ENCODE results near the gene TTC28. TPM values are rescaled to one million over a fixed set of nuclear protein-coding genes. Genes with fewer than 3 reads are reported as not detected.

Gene TTC28
- total RNA-seq, 1 donor from 2014 or later, result 13.5 TPM

- H3K4me3 ChIP-seq (ENCODE audit: low read depth, low read length), result peak overlapping the region; percentile 48
- DNase-seq (ENCODE audit: low read depth), result no peak
Measured at GRCh38 chr22:28442711-28443525, 236.7 kb downstream of the TTC28 start.

GRCh38 chr22:28442264-28442710 is 237.4 kb downstream of the TTC28 start:
- peak; percentile 23 for DNase-seq (ENCODE audit: low read depth)
- peak overlapping the region; percentile 48 for H3K4me3 ChIP-seq (ENCODE audit: low read depth, low read length)
- TF ChIP-seq, protein P1, sequence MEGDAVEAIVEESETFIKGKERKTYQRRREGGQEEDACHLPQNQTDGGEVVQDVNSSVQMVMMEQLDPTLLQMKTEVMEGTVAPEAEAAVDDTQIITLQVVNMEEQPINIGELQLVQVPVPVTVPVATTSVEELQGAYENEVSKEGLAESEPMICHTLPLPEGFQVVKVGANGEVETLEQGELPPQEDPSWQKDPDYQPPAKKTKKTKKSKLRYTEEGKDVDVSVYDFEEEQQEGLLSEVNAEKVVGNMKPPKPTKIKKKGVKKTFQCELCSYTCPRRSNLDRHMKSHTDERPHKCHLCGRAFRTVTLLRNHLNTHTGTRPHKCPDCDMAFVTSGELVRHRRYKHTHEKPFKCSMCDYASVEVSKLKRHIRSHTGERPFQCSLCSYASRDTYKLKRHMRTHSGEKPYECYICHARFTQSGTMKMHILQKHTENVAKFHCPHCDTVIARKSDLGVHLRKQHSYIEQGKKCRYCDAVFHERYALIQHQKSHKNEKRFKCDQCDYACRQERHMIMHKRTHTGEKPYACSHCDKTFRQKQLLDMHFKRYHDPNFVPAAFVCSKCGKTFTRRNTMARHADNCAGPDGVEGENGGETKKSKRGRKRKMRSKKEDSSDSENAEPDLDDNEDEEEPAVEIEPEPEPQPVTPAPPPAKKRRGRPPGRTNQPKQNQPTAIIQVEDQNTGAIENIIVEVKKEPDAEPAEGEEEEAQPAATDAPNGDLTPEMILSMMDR (IDR thresholded peaks at IDR 0.05; ENCODE audit: insufficient read depth, low read length, poor library complexity, severe bottlenecking), result peak; percentile 87
- H3K36me3 ChIP-seq (ENCODE audit: control insufficient read depth, insufficient read depth, low read length), result no peaks in the 10 kb centered on the region
- H3K27me3 ChIP-seq (ENCODE audit: control insufficient read depth, insufficient read depth, low read length), result no peaks in the 10 kb centered on the region

More at GRCh38 chr22:28442711-28443525, 236.7 kb downstream of the TTC28 start:
- Histone ChIP-seq H3K36me3 (ENCODE audit: control insufficient read depth, insufficient read depth, low read length) (no peaks in the 10 kb centered on the region), H3K27me3 (ENCODE audit: control insufficient read depth, insufficient read depth, low read length) (no peaks in the 10 kb centered on the region)
- TF ChIP-seq, protein P1 (IDR thresholded peaks at IDR 0.05; ENCODE audit: insufficient read depth, low read length, poor library complexity, severe bottlenecking), result no peak

GRCh38 chr22:28441720-28442263 is 237.8 kb downstream of the TTC28 start:
- no peak for DNase-seq (ENCODE audit: low read depth)
- TF ChIP-seq, protein P1 (IDR thresholded peaks at IDR 0.05; ENCODE audit: insufficient read depth, low read length, poor library complexity, severe bottlenecking), result no peak
- H3K4me3 ChIP-seq (ENCODE audit: low read depth, low read length), result peak overlapping the region; percentile 48

DNA sequence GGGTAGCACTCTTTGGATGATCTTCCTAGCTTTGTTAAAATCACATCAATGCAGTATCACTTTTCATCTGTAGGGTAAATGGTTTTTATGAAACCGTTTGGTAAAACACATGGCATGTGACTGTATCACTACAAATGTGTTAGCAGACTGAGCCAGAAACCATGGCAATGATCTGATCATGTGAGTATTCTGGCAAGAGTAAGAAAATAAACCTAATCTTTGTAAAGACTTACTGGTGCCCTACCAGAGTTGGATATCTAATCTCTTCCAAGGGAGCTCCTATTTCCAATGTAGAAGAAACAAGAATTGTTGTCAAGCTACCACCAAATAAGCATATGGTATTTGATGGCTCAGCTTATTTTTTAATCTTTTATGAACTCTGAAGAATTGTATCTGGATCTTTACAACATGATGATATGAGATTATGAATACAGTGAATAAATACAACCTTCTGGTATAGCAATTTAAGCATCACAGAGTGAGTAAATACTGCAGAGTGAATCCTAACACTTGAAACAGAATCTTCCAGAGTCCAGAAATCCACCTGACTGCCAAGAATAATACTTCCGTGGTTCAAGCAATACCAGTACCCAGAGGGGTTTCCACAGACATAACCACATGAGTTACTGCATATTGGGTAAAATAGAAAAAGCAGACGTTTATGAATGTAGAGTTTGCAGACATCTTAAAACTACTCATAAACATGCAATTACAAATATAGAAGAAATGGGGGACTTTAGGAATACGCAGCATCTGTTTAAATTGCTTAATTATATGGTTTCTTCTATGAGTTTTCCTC is 238.8 kb downstream of the TTC28 start:
- TF ChIP-seq, protein P1 (IDR thresholded peaks at IDR 0.05; ENCODE audit: insufficient read depth, low read length, poor library complexity, severe bottlenecking), result no peak
- no peak for DNase-seq (ENCODE audit: low read depth)
- Histone ChIP-seq H3K27me3 (ENCODE audit: control insufficient read depth, insufficient read depth, low read length) (no peaks in the 10 kb centered on the region), H3K4me3 (ENCODE audit: low read depth, low read length) (no peak overlapping the region), H3K36me3 (ENCODE audit: control insufficient read depth, insufficient read depth, low read length) (no peaks in the 10 kb centered on the region)

More at GRCh38 chr22:28441720-28442263, 237.8 kb downstream of the TTC28 start:
- no peaks in the 10 kb centered on the region for H3K27me3 ChIP-seq (ENCODE audit: control insufficient read depth, insufficient read depth, low read length)
- H3K36me3 ChIP-seq (ENCODE audit: control insufficient read depth, insufficient read depth, low read length), result no peaks in the 10 kb centered on the region

DNA sequence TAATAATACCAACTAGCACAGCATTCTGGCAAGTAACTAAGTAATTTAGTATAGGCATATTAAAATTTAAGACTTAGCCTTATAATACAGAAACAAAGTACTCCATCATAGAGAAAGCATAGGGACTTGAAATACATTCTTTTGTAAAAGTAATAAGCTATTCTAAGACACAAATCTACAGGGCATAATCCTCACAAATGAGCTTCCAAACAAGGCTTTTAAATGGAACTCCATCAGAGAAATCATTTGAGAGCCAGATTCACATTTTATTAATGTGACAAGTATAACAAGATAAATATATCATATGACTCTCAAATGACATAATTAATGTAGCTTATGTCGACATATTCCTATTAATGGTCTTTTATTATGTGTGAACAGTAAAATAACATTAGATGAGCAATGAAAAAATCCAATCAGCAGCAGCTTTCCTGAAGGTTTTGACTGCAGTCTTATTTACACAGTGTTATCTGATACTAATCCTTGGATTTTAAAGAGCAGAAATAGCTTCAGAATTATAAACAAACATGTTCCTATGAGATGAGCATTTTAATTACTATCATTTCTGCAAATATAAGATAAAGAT is 241.4 kb downstream of the TTC28 start:
- no peak overlapping the region for H3K4me3 ChIP-seq (ENCODE audit: low read depth, low read length)
- TF ChIP-seq, protein P1 (IDR thresholded peaks at IDR 0.05; ENCODE audit: insufficient read depth, low read length, poor library complexity, severe bottlenecking), result no peak
- DNase-seq (ENCODE audit: low read depth), result no peak

More for the DNA sequence above, 241.4 kb downstream of the TTC28 start:
- H3K27me3 ChIP-seq (ENCODE audit: control insufficient read depth, insufficient read depth, low read length), result no peaks in the 10 kb centered on the region
- no peaks in the 10 kb centered on the region for H3K36me3 ChIP-seq (ENCODE audit: control insufficient read depth, insufficient read depth, low read length)
